GM19193 (cell line): ENCODE results near the gene FCGR2B.

Experiments
- POLR2A ChIP-seq: IDR thresholded peaks from 4 replicates; pipeline ENCODE4 v1.6.1; 2011; ENCODE audit not compliant: insufficient read depth, insufficient read length; ENCODE audit errors: extremely low read depth

Gene FCGR2B

DNA sequence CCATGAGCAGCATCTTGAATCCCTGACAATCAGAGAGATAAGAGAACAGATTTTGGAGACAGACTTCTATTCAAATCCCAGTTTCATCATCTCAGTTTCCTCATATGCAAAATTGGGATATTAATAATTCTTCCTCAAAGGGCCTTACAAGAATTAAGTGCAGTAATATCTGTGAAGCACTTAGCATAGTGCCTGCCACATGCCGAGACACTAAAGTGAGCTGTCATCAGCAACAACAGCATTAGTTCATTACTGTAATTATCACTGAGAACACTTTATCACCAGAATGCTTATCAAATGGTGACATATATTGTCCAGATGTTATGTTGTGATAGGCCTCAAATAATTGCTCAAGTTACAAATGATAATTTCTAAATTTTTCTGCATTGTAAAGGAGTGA, 57.5 kb downstream of the FCGR2B start:
- TF ChIP-seq POLR2A = no peak

DNA sequence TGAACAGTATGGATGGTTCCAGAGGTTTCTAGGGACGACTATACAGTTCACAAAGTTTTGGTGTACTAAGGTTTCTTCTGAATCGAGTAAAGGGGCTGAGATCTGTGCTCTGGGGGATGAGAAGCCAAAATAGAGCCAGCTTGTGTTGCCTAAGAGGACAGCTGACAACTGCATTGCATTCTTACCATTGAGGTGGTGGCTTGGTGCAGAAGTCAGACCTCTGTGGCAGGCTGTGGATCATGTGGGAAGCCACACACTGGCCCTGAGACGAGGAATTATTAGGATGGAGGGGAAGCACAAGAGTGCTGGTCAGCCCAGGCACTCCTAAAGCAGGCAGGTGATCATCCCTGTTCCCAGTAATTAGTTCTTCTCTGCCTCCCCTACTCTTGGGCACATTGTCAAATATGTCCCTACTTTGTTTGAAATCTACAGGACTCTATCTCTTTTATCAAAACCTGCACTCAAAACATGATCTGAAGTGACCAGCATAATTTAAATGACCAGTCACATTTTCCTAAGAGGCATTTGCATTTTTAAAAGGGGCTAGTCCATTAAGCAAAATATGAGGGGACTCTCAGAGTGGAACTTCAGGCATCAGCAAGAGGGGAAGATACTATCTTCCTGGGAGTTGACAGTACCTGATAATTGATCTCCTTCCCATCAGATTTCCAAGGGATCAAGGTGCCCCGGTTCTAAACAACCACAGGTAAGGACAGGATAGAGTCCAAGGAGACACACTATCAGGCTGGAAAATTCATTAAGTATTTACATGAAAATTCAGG, 58.2 kb downstream of the FCGR2B start, which contains the start of gene FCRLB:
FCRLB (plus strand) TSS at position 589 of the 782 bp plus-strand sequence. CDS start 1,129 bp downstream, outside the sequence.
- no peak for TF ChIP-seq POLR2A

- no peak for TF ChIP-seq POLR2A
Observed at GRCh38 chr1:161721738-161722343, 58.9 kb downstream of the FCGR2B start.

DNA sequence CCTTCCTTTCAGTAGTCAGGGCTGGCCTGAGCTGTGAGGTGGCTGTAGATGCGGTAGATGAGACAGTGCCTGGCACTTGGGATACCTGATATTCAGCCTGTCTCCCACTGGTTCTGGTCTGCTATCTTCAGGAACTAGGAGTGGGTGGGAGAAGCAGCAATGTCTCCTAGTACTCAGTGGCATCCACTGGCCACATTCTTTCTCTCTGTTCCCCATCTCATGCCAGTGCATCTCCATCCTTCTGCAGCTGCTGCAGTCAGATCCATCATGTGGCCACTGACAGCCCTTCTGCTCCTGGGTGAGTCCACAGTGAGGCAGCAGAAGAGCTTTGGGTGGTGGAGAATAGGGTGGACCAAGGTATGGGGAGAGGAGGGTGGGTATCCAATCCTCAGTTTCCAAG, 59.5 kb downstream of the FCGR2B start:
- no peak for TF ChIP-seq POLR2A

DNA sequence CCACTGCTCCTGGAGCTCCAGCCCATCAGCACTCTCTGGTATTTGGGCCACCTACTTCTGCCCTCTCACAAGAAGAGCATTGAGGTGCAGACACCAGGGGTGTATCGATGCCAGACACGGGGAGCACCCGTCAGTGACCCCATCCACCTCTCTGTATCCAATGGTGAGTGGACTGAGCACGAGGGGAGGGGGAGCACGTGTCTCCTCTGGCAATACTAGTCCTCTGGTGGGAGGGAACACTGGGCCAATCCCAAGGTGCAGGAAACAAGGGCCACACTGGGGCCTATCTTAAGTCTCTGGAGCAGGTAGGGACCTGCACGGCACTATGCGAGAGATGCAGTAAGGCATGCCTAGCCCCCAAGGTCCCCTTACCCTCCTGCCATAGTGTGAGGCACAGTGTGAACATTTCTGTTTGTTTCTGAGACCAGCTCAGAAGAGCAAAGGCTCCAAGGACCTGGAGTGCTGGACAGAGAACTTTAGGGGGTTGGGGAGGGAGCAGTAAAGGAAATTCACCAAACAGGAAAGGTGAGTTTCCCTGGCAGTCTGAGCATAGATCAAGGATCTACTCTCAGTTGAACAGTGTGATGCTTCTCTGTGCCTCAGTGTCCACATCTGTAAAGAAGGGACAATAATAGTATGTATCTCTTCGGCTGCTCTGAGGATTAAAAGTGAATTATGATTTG, 60.7 kb downstream of the FCGR2B start:
- TF ChIP-seq POLR2A = no peak

DNA sequence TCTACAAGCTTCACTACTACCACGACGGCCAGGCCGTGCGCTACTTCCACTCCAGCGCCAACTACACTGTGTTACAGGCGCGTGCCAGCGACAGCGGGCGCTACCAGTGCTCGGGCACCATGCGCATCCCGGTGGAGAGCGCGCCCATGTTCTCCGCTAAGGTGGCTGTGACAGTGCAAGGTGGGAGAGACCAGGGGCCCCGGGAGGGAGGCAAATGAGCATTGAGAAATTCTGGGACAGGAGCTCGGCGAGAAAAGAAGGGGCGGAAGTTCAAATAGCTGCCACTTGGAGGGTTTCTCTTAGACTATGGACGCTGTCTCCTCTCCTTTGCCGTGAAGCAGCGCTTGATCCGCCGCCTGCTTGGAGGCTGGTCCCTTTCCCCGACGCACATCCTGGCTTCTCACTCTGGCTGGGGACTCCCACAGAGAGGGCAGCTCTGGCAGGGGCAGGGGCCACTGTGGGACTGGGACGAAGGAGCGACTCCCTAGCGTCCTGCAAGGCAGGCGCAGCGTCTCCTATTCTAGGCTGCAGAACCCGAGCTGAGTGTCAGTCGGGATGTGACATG, 63.0 kb downstream of the FCGR2B start:
- TF ChIP-seq POLR2A = peak; percentile 33

- TF ChIP-seq POLR2A = peak; percentile 94
Observed at GRCh38 chr1:161726473-161727255, 63.7 kb downstream of the FCGR2B start.

DNA sequence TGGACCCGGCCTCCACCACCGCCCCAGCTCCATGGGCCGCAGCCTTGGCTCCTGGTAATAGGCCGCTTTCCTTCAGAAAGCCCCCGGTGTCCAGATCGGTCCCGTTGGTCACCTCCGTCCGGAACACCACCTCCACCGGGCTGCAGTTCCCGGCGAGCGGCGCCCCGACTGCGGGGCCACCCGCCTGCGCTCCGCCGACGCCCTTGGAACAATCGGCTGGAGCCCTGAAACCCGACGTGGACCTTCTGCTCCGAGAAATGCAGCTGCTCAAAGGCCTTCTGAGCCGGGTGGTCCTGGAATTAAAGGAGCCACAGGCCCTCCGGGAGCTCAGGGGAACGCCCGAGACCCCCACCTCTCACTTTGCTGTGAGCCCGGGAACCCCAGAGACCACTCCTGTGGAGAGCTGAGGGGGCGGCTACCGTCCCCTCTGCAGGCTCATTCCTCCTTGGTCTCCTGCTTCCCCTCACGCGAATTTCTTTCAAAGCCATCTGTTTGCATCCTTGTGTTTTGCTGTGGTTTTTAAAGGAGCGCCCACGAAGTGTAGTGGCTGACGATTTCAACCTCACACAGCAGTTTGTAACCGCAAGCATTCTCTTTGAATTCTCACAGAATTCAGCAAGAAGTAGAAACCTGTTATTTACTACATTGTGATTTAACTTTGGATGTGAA, 64.4 kb downstream of the FCGR2B start:
- TF ChIP-seq POLR2A = peak; percentile 56
